NCI-H2107 treated with DMSO at 0.1 percent for 48 hours (cell line): ENCODE results near the gene CDADC1.
"Not testable (repeated sequence)": the region's sequence is repeated elsewhere in the genome, so short reads cannot be mapped to it uniquely, and the experiment has no call there.

Experiments
- DNase-seq: peaks from one replicate; lab custom pipeline; 2025; ENCODE audit not compliant: unreplicated experiment; lab: John Stamatoyannopoulos, UW

CDADC1 gene

GRCh38 chr13:49310251-49310650, 62.5 kb downstream of the CDADC1 start:
- DNase-seq = no peak

GRCh38 chr13:49311816-49312215, 64.1 kb downstream of the CDADC1 start:
- DNase-seq = no peak

GRCh38 chr13:49314344-49314882, 66.7 kb downstream of the CDADC1 start:
- DNase-seq = no peak

- no peak for DNase-seq
These were observed 67.4 kb downstream of the CDADC1 start for GRCh38 chr13:49315036-49315565.

- no peak for DNase-seq
These were observed 68.2 kb downstream of the CDADC1 start for GRCh38 chr13:49315756-49316482.

- no peak for DNase-seq
These were observed 71.8 kb downstream of the CDADC1 start for GRCh38 chr13:49319551-49319950.

- DNase-seq = no peak
These were observed 72.2 kb downstream of the CDADC1 start for GRCh38 chr13:49319951-49320350.

GRCh38 chr13:49320975-49321374, 73.2 kb downstream of the CDADC1 start:
- DNase-seq = no peak

GRCh38 chr13:49322702-49323101, 75.0 kb downstream of the CDADC1 start:
- DNase-seq = no peak

GRCh38 chr13:49323344-49323743, 75.6 kb downstream of the CDADC1 start:
- no peak for DNase-seq

GRCh38 chr13:49326222-49326917, 78.6 kb downstream of the CDADC1 start:
- no peak for DNase-seq

- DNase-seq = not testable (repeated sequence)
These were observed 79.4 kb downstream of the CDADC1 start for GRCh38 chr13:49327145-49327544.

GRCh38 chr13:49329831-49330545, 82.3 kb downstream of the CDADC1 start:
- no peak for DNase-seq

- DNase-seq = no peak
These were observed 82.8 kb downstream of the CDADC1 start for GRCh38 chr13:49330546-49330864.

- DNase-seq = no peak
These were observed 88.9 kb downstream of the CDADC1 start for GRCh38 chr13:49336655-49337054.

GRCh38 chr13:49340161-49340560, 92.4 kb downstream of the CDADC1 start:
- no peak for DNase-seq

- DNase-seq = no peak
These were observed 93.8 kb downstream of the CDADC1 start for GRCh38 chr13:49341517-49341916.

GRCh38 chr13:49341941-49342340, 94.2 kb downstream of the CDADC1 start:
- no peak for DNase-seq

GRCh38 chr13:49342454-49342853, 94.7 kb downstream of the CDADC1 start:
- no peak for DNase-seq
